HepG2 (cell line): ENCODE data around the gene CSTF2. TPM values are rescaled to one million over a fixed set of nuclear protein-coding genes. Genes with fewer than 3 reads are reported as not detected.
A peak's percentile ranks its signal among the peaks of the same experiment; 100 is the strongest.

Experiments
- AGO1 ChIP-seq: fragments of 200-400 bp; formaldehyde crosslinking; IDR thresholded peaks from 2 replicates; pipeline ENCODE4 v1.6.1; 2017; ENCODE audit warnings: mild to moderate bottlenecking, low read depth, low read length, moderate library complexity; ENCODE audit not compliant: poor library complexity, severe bottlenecking
- ARID2 ChIP-seq: sonication (generic); formaldehyde crosslinking; IDR thresholded peaks from 2 replicates; pipeline ENCODE4 v1.8.1; 2022; ENCODE audit warnings: mild to moderate bottlenecking, missing genetic modification reagents, borderline replicate concordance
- CCAR2 ChIP-seq: fragments of 200-400 bp; formaldehyde crosslinking; optimal IDR thresholded peaks from 2 replicates; pipeline ENCODE3; 2018; ENCODE audit warnings: low read depth, mild to moderate bottlenecking, low read length, moderate library complexity
- CEBPG ChIP-seq: IDR thresholded peaks from 2 replicates; pipeline ENCODE4 v1.6.1; 2016
- CHCHD3 ChIP-seq: sonication (generic); formaldehyde crosslinking; IDR thresholded peaks from 2 replicates; pipeline ENCODE4 v1.8.0; 2022; ENCODE audit warnings: mild to moderate bottlenecking, missing genetic modification reagents, moderate library complexity
- ELF1 ChIP-seq: sonication (generic); formaldehyde crosslinking; IDR thresholded peaks from 2 replicates; pipeline ENCODE4 v1.4.0; 2020; ENCODE audit warnings: missing genetic modification reagents
- ETV6 ChIP-seq: sonication (generic); formaldehyde crosslinking; conservative IDR thresholded peaks from 2 replicates; pipeline ENCODE4 v1.4.0; 2020; ENCODE audit warnings: missing genetic modification reagents
- FOSL1 ChIP-seq: sonication (generic); formaldehyde crosslinking; IDR thresholded peaks from 2 replicates; pipeline ENCODE4 v1.9.0; 2021; ENCODE audit warnings: missing genetic modification reagents, borderline replicate concordance
- JUND ChIP-seq: sonication (generic); formaldehyde crosslinking; IDR thresholded peaks from 2 replicates; pipeline ENCODE4 v1.8.0; 2022; ENCODE audit warnings: mild to moderate bottlenecking, missing genetic modification reagents
- PAF1 ChIP-seq: IDR thresholded peaks from 2 replicates; pipeline ENCODE4 v1.6.1; 2016; ENCODE audit warnings: missing genetic modification reagents, missing compliant biosample characterization
- REL ChIP-seq: sonication (generic); formaldehyde crosslinking; conservative IDR thresholded peaks from 2 replicates; pipeline ENCODE4 v1.8.0; 2022; ENCODE audit warnings: mild to moderate bottlenecking, missing genetic modification reagents, moderate library complexity
- SMAD1 ChIP-seq: sonication (generic); formaldehyde crosslinking; IDR thresholded peaks from 2 replicates; pipeline ENCODE4 v1.4.0; 2020; ENCODE audit warnings: missing genetic modification reagents, low read depth, mild to moderate bottlenecking, borderline replicate concordance
- SP2 ChIP-seq: sonication (generic); formaldehyde crosslinking; IDR thresholded peaks from 2 replicates; pipeline ENCODE4 v1.5.1; 2020; ENCODE audit warnings: mild to moderate bottlenecking, missing genetic modification reagents
- TCF7 ChIP-seq: sonication (generic); IDR thresholded peaks from 2 replicates; pipeline ENCODE4 v1.6.1; 2016; ENCODE audit warnings: antibody characterized with exemption, low read depth
- TOPORS ChIP-seq: sonication (generic); formaldehyde crosslinking; IDR thresholded peaks from 2 replicates; pipeline ENCODE4 v1.8.0; 2023; ENCODE audit warnings: mild to moderate bottlenecking, missing genetic modification reagents
- ZBTB42 ChIP-seq: sonication (generic); formaldehyde crosslinking; IDR thresholded peaks from 2 replicates; pipeline ENCODE4 v1.5.0; 2020; ENCODE audit warnings: mild to moderate bottlenecking, missing genetic modification reagents
- ZNF10 ChIP-seq: sonication (generic); formaldehyde crosslinking; IDR thresholded peaks from 2 replicates; pipeline ENCODE4 v1.4.0; 2020; ENCODE audit warnings: mild to moderate bottlenecking, low read depth, missing genetic modification reagents, borderline replicate concordance
- ZNF234 ChIP-seq: sonication (generic); formaldehyde crosslinking; conservative IDR thresholded peaks from 2 replicates; pipeline ENCODE4 v1.5.1; 2020; ENCODE audit warnings: mild to moderate bottlenecking, missing genetic modification reagents
- ZNF264 ChIP-seq: sonication (generic); formaldehyde crosslinking; IDR thresholded peaks from 2 replicates; pipeline ENCODE4 v1.4.0; 2020; ENCODE audit warnings: missing genetic modification reagents
- ZNF354B ChIP-seq: sonication (generic); formaldehyde crosslinking; IDR thresholded peaks from 2 replicates; pipeline ENCODE4 v1.8.0; 2022; ENCODE audit warnings: mild to moderate bottlenecking, missing genetic modification reagents
- ZNF746 ChIP-seq: sonication (generic); formaldehyde crosslinking; IDR thresholded peaks from 2 replicates; pipeline ENCODE4 v1.8.0; 2022; ENCODE audit warnings: mild to moderate bottlenecking, missing genetic modification reagents
- polyA plus RNA-seq, 8 experiments: library from polyadenylated mRNA; depleted of rRNA in 3 of 8; stranded (reverse) in 7 of 8; unstranded in 1 of 8; fragments of >200 nt; fragmentation: Illumina TruSeq in 4 of 8; extraction: Trizol in 4 of 8; gene quantifications; 2 replicates each; pipeline versions ENCODE4 v1.2.1 to v1.2.3, GENCODE V29; 2011 to 2016; ENCODE audit warnings: low read depth in 4 of 8, missing spikeins in 1 of 8, mixed read lengths in 1 of 8; ENCODE audit not compliant: insufficient read depth in 1 of 8
- total RNA-seq, 5 experiments: library from RNA; depleted of rRNA; stranded (reverse); fragments of >200 nt; fragmentation: Illumina TruSeq; extraction: Trizol; gene quantifications; 2 replicates each; pipeline ENCODE4 v1.2.3, GENCODE V29; 2016; ENCODE audit warnings: low read depth in 1 of 5
- TF ChIP-seq, protein P1 (sequence below): sonication (generic); formaldehyde crosslinking; IDR thresholded peaks from 2 replicates; pipeline ENCODE4 v1.5.1; 2020; ENCODE audit warnings: missing genetic modification reagents, mild to moderate bottlenecking, borderline replicate concordance
- TF ChIP-seq, protein P2 (sequence below): sonication (generic); formaldehyde crosslinking; IDR thresholded peaks from 2 replicates; pipeline ENCODE4 v1.5.0; 2020; ENCODE audit warnings: mild to moderate bottlenecking, missing genetic modification reagents
- TF ChIP-seq, protein P3 (sequence below): sonication (generic); formaldehyde crosslinking; IDR thresholded peaks from 2 replicates; pipeline ENCODE4 v1.5.0; 2020; ENCODE audit warnings: mild to moderate bottlenecking, missing genetic modification reagents
- TF ChIP-seq, protein P4 (sequence below): sonication (generic); formaldehyde crosslinking; IDR thresholded peaks from 2 replicates; pipeline ENCODE4 v1.4.0; 2020; ENCODE audit warnings: missing genetic modification reagents

CSTF2 gene
- total and polyA plus RNA-seq, 2 of the 13 experiments (the other 11 are each of a cell fraction or from before 2014, with no cell fraction given), result 19.7 to 26.7 TPM

DNA sequence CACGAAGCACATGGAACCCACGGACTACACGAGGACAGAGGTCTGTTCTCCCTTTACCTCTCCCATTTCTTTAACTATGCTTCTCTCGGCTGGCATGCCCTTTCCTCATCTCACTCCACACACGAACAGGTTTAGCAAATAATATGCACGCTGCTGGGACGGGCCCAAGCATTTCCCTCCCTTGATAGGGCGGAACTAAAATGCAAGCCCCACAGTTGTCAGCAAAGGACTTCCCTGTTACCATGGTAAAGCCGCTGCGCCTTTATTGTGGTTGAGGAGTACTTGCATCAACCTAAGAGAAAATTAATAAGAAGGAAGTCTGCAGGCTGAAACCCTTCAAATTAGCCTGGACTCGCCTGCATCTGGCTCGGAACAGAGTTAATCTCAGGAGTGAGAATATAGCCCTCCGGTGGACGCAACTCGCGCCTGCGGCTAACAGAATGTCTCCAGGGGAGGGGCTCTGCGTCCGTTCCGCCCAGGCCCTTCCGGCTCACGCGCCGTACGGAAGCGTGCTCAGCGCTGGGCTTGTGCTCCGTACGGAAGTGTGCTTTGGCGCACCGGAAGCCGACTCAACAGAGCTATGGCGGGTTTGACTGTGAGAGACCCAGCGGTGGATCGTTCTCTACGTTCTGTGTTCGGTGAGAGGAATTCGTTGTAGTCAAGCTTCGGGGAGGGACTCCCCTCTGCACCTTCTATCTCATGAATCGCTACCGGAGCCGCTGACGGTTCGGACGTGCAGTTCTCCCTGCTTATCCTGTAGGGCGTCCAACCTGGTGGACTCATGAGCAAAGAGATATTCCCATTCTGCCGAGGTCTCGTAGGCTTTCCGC, at the start of gene CSTF2 (continued):
- TF ChIP-seq, protein P1, sequence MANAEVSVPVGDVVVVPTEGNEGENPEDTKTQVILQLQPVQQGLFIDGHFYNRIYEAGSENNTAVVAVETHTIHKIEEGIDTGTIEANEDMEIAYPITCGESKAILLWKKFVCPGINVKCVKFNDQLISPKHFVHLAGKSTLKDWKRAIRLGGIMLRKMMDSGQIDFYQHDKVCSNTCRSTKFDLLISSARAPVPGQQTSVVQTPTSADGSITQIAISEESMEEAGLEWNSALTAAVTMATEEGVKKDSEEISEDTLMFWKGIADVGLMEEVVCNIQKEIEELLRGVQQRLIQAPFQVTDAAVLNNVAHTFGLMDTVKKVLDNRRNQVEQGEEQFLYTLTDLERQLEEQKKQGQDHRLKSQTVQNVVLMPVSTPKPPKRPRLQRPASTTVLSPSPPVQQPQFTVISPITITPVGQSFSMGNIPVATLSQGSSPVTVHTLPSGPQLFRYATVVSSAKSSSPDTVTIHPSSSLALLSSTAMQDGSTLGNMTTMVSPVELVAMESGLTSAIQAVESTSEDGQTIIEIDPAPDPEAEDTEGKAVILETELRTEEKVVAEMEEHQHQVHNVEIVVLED (CRISPR knock-in tag), result peak; percentile 94
- no peak for TF ChIP-seq TOPORS (CRISPR knock-in tag)
- no peak for TF ChIP-seq ZNF746 (CRISPR knock-in tag)
- TF ChIP-seq, protein P2, sequence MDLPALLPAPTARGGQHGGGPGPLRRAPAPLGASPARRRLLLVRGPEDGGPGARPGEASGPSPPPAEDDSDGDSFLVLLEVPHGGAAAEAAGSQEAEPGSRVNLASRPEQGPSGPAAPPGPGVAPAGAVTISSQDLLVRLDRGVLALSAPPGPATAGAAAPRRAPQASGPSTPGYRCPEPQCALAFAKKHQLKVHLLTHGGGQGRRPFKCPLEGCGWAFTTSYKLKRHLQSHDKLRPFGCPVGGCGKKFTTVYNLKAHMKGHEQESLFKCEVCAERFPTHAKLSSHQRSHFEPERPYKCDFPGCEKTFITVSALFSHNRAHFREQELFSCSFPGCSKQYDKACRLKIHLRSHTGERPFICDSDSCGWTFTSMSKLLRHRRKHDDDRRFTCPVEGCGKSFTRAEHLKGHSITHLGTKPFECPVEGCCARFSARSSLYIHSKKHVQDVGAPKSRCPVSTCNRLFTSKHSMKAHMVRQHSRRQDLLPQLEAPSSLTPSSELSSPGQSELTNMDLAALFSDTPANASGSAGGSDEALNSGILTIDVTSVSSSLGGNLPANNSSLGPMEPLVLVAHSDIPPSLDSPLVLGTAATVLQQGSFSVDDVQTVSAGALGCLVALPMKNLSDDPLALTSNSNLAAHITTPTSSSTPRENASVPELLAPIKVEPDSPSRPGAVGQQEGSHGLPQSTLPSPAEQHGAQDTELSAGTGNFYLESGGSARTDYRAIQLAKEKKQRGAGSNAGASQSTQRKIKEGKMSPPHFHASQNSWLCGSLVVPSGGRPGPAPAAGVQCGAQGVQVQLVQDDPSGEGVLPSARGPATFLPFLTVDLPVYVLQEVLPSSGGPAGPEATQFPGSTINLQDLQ (CRISPR knock-in tag), result no peak
- no peak for TF ChIP-seq ZNF10
- TF ChIP-seq ZBTB42 (CRISPR knock-in tag), result no peak
- TF ChIP-seq, protein P3, sequence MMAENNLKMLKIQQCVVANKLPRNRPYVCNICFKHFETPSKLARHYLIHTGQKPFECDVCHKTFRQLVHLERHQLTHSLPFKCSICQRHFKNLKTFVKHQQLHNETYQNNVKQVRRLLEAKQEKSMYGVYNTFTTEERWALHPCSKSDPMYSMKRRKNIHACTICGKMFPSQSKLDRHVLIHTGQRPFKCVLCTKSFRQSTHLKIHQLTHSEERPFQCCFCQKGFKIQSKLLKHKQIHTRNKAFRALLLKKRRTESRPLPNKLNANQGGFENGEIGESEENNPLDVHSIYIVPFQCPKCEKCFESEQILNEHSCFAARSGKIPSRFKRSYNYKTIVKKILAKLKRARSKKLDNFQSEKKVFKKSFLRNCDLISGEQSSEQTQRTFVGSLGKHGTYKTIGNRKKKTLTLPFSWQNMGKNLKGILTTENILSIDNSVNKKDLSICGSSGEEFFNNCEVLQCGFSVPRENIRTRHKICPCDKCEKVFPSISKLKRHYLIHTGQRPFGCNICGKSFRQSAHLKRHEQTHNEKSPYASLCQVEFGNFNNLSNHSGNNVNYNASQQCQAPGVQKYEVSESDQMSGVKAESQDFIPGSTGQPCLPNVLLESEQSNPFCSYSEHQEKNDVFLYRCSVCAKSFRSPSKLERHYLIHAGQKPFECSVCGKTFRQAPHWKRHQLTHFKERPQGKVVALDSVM (CRISPR knock-in tag), result no peak
- TF ChIP-seq REL (CRISPR knock-in tag), result no peak
- TF ChIP-seq ZNF234 (CRISPR knock-in tag), result no peak
- no peak for TF ChIP-seq JUND (CRISPR knock-in tag)
- peak; percentile 87 for TF ChIP-seq ELF1 (CRISPR knock-in tag)
- TF ChIP-seq, protein P4, sequence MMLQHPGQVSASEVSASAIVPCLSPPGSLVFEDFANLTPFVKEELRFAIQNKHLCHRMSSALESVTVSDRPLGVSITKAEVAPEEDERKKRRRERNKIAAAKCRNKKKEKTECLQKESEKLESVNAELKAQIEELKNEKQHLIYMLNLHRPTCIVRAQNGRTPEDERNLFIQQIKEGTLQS, result no peak
- no peak for TF ChIP-seq ZNF354B (CRISPR knock-in tag)
- no peak for TF ChIP-seq CEBPG
- no peak for TF ChIP-seq AGO1
- TF ChIP-seq ZNF264 (CRISPR knock-in tag), result 0 out of 2 replicates have a peak, but pooled peaks have one; percentile 24
- TF ChIP-seq SP2 (CRISPR knock-in tag), result no peak
- TF ChIP-seq CHCHD3 (CRISPR knock-in tag), result no peak
- no peak for TF ChIP-seq ETV6 (CRISPR knock-in tag)
- no peak for TF ChIP-seq TCF7
- no peak for TF ChIP-seq SMAD1 (CRISPR knock-in tag)
- 0 out of 2 replicates have a peak, but pooled peaks have one; percentile 57 for TF ChIP-seq ARID2
- no peak for TF ChIP-seq PAF1 (CRISPR knock-in tag)
- no peak for TF ChIP-seq FOSL1
- no peak for TF ChIP-seq CCAR2
